ENCODE measurements around the gene PSMD11. TPM values are rescaled to one million over a fixed set of nuclear protein-coding genes. Genes with fewer than 3 reads are reported as not detected.

Gene PSMD11
- total RNA-seq, 1 experiment from 2014 or later, result 123 TPM

DNA sequence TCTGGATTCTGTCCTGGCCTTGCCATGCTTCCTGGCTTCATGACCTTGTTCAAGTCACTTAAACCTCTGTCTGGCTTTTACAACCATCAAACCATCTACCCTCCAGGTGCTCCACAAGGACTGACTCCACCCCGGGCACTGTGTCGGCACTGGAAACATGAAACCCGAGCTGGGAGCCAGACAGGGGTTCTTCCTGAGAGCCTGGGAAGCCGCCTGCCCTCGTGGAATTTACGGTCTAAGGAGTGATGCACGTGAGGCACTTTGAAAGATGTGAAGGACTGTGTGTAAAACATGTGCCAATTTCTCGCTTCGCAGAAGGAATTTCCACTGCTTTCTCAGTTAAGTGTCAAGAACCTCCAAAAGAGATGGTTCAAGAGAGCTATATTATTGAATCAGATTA is 54.1 kb downstream of the PSMD11 start:
- no peaks in the 10 kb centered on the region for H3K36me3 Mint-ChIP-seq (ENCODE audit: insufficient read depth, unreplicated experiment)
- intact Hi-C loops (cut with micrococcal nuclease), result no loop called here
- H3K4me3 Mint-ChIP-seq (ENCODE audit: unreplicated experiment), result no peak overlapping the region
- DNase-seq (ENCODE audit: unreplicated experiment), result no peak
- ChIA-PET POLR2A (no interaction called here), CTCF (interaction anchor here (1.2 to 1.6 kb wide), 3 partner anchors 12 to 160 kb away, joined by 3 to 4 read pairs (median 4); partner anchors contain the start of gene CDK5R1)
- BruUV-seq (replicated peaks), result no TSS peak
- H3K4me1 Mint-ChIP-seq (ENCODE audit: insufficient read depth, unreplicated experiment), result peaks cover 22% of the 10 kb centered on the region
- H3K27ac Mint-ChIP-seq (ENCODE audit: low read depth, unreplicated experiment), result peak overlapping the region; percentile 73
- no peaks in the 10 kb centered on the region for H3K9me3 Mint-ChIP-seq (ENCODE audit: unreplicated experiment)
- H3K27me3 Mint-ChIP-seq (ENCODE audit: insufficient read depth, unreplicated experiment), result no peaks in the 10 kb centered on the region
- TF ChIP-seq CTCF (IDR thresholded peaks at IDR 0.05; ENCODE audit: unreplicated experiment), result no peak

- no peak overlapping the region for H3K4me3 Mint-ChIP-seq (ENCODE audit: unreplicated experiment)
- DNase-seq (ENCODE audit: unreplicated experiment), result no peak
- H3K27me3 Mint-ChIP-seq (ENCODE audit: insufficient read depth, unreplicated experiment), result no peaks in the 10 kb centered on the region
- CTCF ChIA-PET, result interaction anchor here (0.7 to 1.4 kb wide), 2 partner anchors 13 to 39 kb away, joined by 3 to 4 read pairs; no protein-coding TSS in a partner anchor
- H3K36me3 Mint-ChIP-seq (ENCODE audit: insufficient read depth, unreplicated experiment), result no peaks in the 10 kb centered on the region
- POLR2A ChIA-PET, result no interaction called here
- no TSS peak for BruUV-seq (replicated peaks)
- intact Hi-C loops (cut with micrococcal nuclease), result no loop called here
- H3K9me3 Mint-ChIP-seq (ENCODE audit: unreplicated experiment), result no peaks in the 10 kb centered on the region
- peaks cover 30% of the 10 kb centered on the region for H3K4me1 Mint-ChIP-seq (ENCODE audit: insufficient read depth, unreplicated experiment)
- no peak overlapping the region for H3K27ac Mint-ChIP-seq (ENCODE audit: low read depth, unreplicated experiment)
- no peak for TF ChIP-seq CTCF (IDR thresholded peaks at IDR 0.05; ENCODE audit: unreplicated experiment)
Observed at GRCh38 chr17:32502013-32502412, 57.7 kb downstream of the PSMD11 start.

GRCh38 chr17:32502710-32503109 is 58.4 kb downstream of the PSMD11 start:
- Mint-ChIP-seq H3K36me3 (ENCODE audit: insufficient read depth, unreplicated experiment) (no peaks in the 10 kb centered on the region), H3K9me3 (ENCODE audit: unreplicated experiment) (no peaks in the 10 kb centered on the region), H3K27ac (ENCODE audit: low read depth, unreplicated experiment) (no peak overlapping the region), H3K4me1 (ENCODE audit: insufficient read depth, unreplicated experiment) (peaks cover 26% of the 10 kb centered on the region), H3K4me3 (ENCODE audit: unreplicated experiment) (no peak overlapping the region), H3K27me3 (ENCODE audit: insufficient read depth, unreplicated experiment) (no peaks in the 10 kb centered on the region)
- TF ChIP-seq CTCF (IDR thresholded peaks at IDR 0.05; ENCODE audit: unreplicated experiment), result no peak
- ChIA-PET POLR2A (interaction anchor here (1.4 kb wide), 1 partner anchor 16 kb away, joined by 3 read pairs; no protein-coding TSS in a partner anchor), CTCF (no interaction called here)
- no TSS peak for BruUV-seq (replicated peaks)
- DNase-seq (ENCODE audit: unreplicated experiment), result no peak
- intact Hi-C loops (cut with micrococcal nuclease), result no loop called here

GRCh38 chr17:32503251-32504165 is 59.2 kb downstream of the PSMD11 start:
- no peaks in the 10 kb centered on the region for H3K9me3 Mint-ChIP-seq (ENCODE audit: unreplicated experiment)
- H3K27me3 Mint-ChIP-seq (ENCODE audit: insufficient read depth, unreplicated experiment), result no peaks in the 10 kb centered on the region
- peak overlapping the region; percentile 52 for H3K27ac Mint-ChIP-seq (ENCODE audit: low read depth, unreplicated experiment)
- no peaks in the 10 kb centered on the region for H3K36me3 Mint-ChIP-seq (ENCODE audit: insufficient read depth, unreplicated experiment)
- no peak overlapping the region for H3K4me3 Mint-ChIP-seq (ENCODE audit: unreplicated experiment)
- peaks cover 22% of the 10 kb centered on the region for H3K4me1 Mint-ChIP-seq (ENCODE audit: insufficient read depth, unreplicated experiment)
- no TSS peak for BruUV-seq (replicated peaks)
- POLR2A ChIA-PET, result interaction anchor here (0.6 to 1.4 kb wide), 3 partner anchors 17 to 24 kb away, joined by 3 to 4 read pairs (median 3); partner anchors contain the start of gene CDK5R1
- no peak for TF ChIP-seq CTCF (IDR thresholded peaks at IDR 0.05; ENCODE audit: unreplicated experiment)
- intact Hi-C loops (cut with micrococcal nuclease), result no loop called here
- peak; percentile 56 for DNase-seq (ENCODE audit: unreplicated experiment)
- CTCF ChIA-PET, result interaction anchor here (0.6 kb wide), 2 partner anchors 142 to 412 kb away, joined by 3 read pairs; no protein-coding TSS in a partner anchor

Measured in MCF 10A (cell line).